ENCODE data around the gene IDH1.

DNA sequence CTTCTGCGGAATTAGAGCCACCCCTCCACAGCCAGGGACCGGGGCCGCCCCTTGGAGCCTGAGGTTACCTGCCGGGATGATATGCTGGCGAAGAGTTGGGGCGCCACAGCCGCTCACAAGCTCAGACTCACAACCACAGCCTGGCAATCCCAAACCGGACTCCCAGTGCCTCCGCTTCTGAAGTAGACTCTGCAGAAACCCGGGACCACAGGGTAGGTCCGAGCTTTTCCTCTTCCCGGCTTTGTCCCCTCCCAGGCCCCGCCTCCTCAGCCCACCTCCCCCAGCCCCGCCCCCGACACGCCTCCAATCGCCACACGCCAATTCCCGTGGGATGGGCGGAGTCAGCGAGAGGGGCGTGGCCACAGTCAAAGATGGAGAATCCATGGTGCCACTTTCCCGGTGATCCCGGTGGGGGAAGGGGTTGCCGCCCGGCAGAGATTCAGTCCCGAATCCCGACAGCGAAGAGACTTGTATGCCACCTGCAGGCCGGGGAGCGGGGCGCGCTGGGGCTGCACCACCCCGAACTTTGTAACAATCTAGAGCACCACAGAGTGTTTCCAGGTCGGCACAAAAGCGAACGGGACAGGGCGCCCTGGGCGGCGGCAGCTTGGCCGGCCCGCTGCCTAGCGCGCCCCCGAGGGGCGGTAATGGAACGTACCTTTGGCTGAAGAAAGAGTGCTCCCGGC lies at the start of gene IDH1:
- TF ChIP-seq, protein P1, sequence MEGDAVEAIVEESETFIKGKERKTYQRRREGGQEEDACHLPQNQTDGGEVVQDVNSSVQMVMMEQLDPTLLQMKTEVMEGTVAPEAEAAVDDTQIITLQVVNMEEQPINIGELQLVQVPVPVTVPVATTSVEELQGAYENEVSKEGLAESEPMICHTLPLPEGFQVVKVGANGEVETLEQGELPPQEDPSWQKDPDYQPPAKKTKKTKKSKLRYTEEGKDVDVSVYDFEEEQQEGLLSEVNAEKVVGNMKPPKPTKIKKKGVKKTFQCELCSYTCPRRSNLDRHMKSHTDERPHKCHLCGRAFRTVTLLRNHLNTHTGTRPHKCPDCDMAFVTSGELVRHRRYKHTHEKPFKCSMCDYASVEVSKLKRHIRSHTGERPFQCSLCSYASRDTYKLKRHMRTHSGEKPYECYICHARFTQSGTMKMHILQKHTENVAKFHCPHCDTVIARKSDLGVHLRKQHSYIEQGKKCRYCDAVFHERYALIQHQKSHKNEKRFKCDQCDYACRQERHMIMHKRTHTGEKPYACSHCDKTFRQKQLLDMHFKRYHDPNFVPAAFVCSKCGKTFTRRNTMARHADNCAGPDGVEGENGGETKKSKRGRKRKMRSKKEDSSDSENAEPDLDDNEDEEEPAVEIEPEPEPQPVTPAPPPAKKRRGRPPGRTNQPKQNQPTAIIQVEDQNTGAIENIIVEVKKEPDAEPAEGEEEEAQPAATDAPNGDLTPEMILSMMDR (conservative IDR thresholded peaks at IDR 0.05; ENCODE audit: low read depth, low read length), result peak; percentile 73
- no peak for TF ChIP-seq EZH2 (IDR thresholded peaks at IDR 0.05; ENCODE audit: low read length, unreplicated experiment)
